C4-2B (cell line): ENCODE results near the gene SPATA31E1.
A peak's percentile ranks its signal among the peaks of the same experiment; 100 is the strongest.

Experiments
- ZFX ChIP-seq: fragments of 450-650 bp; IDR thresholded peaks from 2 replicates; pipeline ENCODE4 v1.6.1; 2017
- TF ChIP-seq, protein P1 (sequence below): fragments of 450-650 bp; conservative IDR thresholded peaks from 2 replicates; pipeline ENCODE4 v1.5.1; 2017; ENCODE audit warnings: mild to moderate bottlenecking

DNA sequence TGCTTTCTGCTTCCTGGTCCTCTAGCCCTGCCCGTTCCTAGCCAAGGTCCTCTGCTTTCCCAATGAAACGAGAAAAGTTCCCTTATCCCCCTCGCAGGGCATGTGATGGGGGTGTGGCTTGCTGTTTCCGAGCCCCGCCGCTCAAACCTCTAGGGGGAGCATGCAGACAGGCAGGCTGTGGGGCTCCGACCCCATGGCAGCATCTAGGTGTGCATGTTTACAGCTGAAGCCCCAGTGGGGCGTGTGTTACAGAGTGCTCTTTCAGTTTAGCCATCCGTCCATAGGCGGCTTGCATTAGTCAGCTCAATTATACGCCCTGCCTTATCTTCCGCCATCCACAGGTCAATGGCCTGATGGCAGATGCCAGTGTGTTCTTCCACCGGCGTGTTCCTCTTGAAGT, 48.3 kb upstream of the SPATA31E1 start:
- TF ChIP-seq, protein P1, sequence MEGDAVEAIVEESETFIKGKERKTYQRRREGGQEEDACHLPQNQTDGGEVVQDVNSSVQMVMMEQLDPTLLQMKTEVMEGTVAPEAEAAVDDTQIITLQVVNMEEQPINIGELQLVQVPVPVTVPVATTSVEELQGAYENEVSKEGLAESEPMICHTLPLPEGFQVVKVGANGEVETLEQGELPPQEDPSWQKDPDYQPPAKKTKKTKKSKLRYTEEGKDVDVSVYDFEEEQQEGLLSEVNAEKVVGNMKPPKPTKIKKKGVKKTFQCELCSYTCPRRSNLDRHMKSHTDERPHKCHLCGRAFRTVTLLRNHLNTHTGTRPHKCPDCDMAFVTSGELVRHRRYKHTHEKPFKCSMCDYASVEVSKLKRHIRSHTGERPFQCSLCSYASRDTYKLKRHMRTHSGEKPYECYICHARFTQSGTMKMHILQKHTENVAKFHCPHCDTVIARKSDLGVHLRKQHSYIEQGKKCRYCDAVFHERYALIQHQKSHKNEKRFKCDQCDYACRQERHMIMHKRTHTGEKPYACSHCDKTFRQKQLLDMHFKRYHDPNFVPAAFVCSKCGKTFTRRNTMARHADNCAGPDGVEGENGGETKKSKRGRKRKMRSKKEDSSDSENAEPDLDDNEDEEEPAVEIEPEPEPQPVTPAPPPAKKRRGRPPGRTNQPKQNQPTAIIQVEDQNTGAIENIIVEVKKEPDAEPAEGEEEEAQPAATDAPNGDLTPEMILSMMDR = peak; percentile 14; the same call in 1 of the 2 replicates
- no peak for TF ChIP-seq ZFX
